CD4-positive, alpha-beta T cell (primary cell): ENCODE measurements around the gene MBNL2. TPM values are rescaled to one million over a fixed set of nuclear protein-coding genes. Genes with fewer than 3 reads are reported as not detected.
A peak's percentile ranks its signal among the peaks of the same experiment; 100 is the strongest.

Experiments
- ATAC-seq: fragments of 200-7000 bp; cut with Tn5 transposase; one replicate; pipeline ENCODE4 v1.10.0; 2022; ENCODE audit warnings: mild to moderate bottlenecking; ENCODE audit not compliant: poor library complexity
- CTCF ChIA-PET: fragments of 350-600 bp; sonication (Branson Sonifier 250); formaldehyde crosslinking; loops from one replicate; lab custom pipeline; 2021; ENCODE audit warnings: antibody characterized with exemption, inconsistent platforms; lab: Charles Lee
- POLR2A ChIA-PET: fragments of 350-600 bp; sonication (Branson Sonifier 250); formaldehyde crosslinking; loops from one replicate; lab custom pipeline; 2021; ENCODE audit warnings: antibody characterized with exemption, inconsistent platforms; lab: Charles Lee
- DNase-seq, 14 experiments: peaks; one replicate each; pipeline ENCODE4 v3.0.0-alpha.2; 2013 to 2020; ENCODE audit warnings: mixed read lengths in 2 of 14
- H3K27ac ChIP-seq, 2 donors: one replicate each; pipeline versions ENCODE4 v1.5.1 to v1.7.0; 2013; ENCODE audit warnings: low read length in 2 of 2, low read depth in 1 of 2, mild to moderate bottlenecking in 1 of 2
- H3K27me3 ChIP-seq, 2 experiments: 1 replicate in 1 of 2; 2 replicates in 1 of 2; pipeline versions ENCODE4 v1.6.1 to v1.7.0; 2013; ENCODE audit warnings: low read length in 2 of 2, control low read depth in 1 of 2, mild to moderate bottlenecking in 1 of 2, moderate library complexity in 1 of 2; ENCODE audit not compliant: insufficient read depth in 2 of 2, control insufficient read depth in 1 of 2
- H3K36me3 ChIP-seq: one replicate; pipeline ENCODE4 v1.6.1; 2013; ENCODE audit warnings: low read length, control low read depth; ENCODE audit not compliant: insufficient read depth
- H3K4me1 ChIP-seq: one replicate; pipeline ENCODE4 v1.6.1; 2013; ENCODE audit warnings: low read length, control low read depth; ENCODE audit not compliant: insufficient read depth
- H3K4me3 ChIP-seq: one replicate; pipeline ENCODE4 v1.5.1; 2013; ENCODE audit warnings: mild to moderate bottlenecking, low read length, moderate library complexity
- H3K9me3 ChIP-seq, 2 experiments: 1 replicate in 1 of 2; 2 replicates in 1 of 2; pipeline versions ENCODE4 v1.6.1 to v1.7.0; 2013; ENCODE audit warnings: low read length in 2 of 2, mild to moderate bottlenecking in 2 of 2, control low read depth in 1 of 2, moderate library complexity in 1 of 2; ENCODE audit not compliant: control insufficient read depth in 1 of 2, insufficient read depth in 1 of 2
- H3K27ac Mint-ChIP-seq: one replicate; pipeline ENCODE4 v1.8.0; 2020; ENCODE audit warnings: mixed read lengths
- H3K27me3 Mint-ChIP-seq: one replicate; pipeline ENCODE4 v1.8.0; 2021; ENCODE audit warnings: mixed read lengths
- H3K36me3 Mint-ChIP-seq: one replicate; pipeline ENCODE4 v1.8.0; 2021; ENCODE audit warnings: low read depth, mixed read lengths
- H3K4me1 Mint-ChIP-seq: one replicate; pipeline ENCODE4 v1.8.0; 2021; ENCODE audit warnings: low read depth, mixed read lengths
- H3K4me3 Mint-ChIP-seq: one replicate; pipeline ENCODE4 v1.8.0; 2020; ENCODE audit warnings: mild to moderate bottlenecking, mixed read lengths
- H3K9me3 Mint-ChIP-seq: one replicate; pipeline ENCODE4 v1.8.0; 2020; ENCODE audit warnings: mixed read lengths
- CTCF ChIP-seq: fragments of 200-600 bp; IDR thresholded peaks from one replicate; pipeline ENCODE4 v1.8.0; 2022; ENCODE audit warnings: antibody characterized with exemption, mild to moderate bottlenecking
- intact Hi-C, 2 experiments: fragments of 100-400 bp; cut with DNase I in 1 of 2; cut with micrococcal nuclease in 1 of 2; formaldehyde crosslinking; loops; one replicate each; pipeline versions ENCODE4 v1.15.1 to v1.9.0; 2023 to 2025; cut with DNase I, micrococcal nuclease
- total RNA-seq, 174 experiments: library from RNA in 2 of 174; stranded (reverse) in 2 of 174; gene quantifications; one replicate each; pipeline ENCODE4 v1.2.3 and lab custom pipeline; 2021 to 2026

The MBNL2 gene
- total RNA-seq, 2 experiments from 2014 or later: 35.9 to 36.0 TPM

GRCh38 chr13:97317933-97318332 lies 95.8 kb downstream of the MBNL2 start:
- no peak for TF ChIP-seq CTCF
- H3K36me3 Mint-ChIP-seq: peaks cover 13% of the 10 kb centered on the region
- H3K4me3 Mint-ChIP-seq: no peak overlapping the region
- ATAC-seq: no peak
- peaks cover 37% of the 10 kb centered on the region for H3K4me1 Mint-ChIP-seq
- intact Hi-C loops: no loop called here
- Histone ChIP-seq H3K4me1 (peaks cover 3% of the 10 kb centered on the region), H3K27me3 (no peaks in the 10 kb centered on the region), H3K36me3 (peaks cover 3% of the 10 kb centered on the region), H3K27ac (no peak overlapping the region), H3K9me3 (no peaks in the 10 kb centered on the region), H3K4me3 (no peak overlapping the region)
- CTCF ChIA-PET: no interaction called here
- H3K9me3 Mint-ChIP-seq: no peaks in the 10 kb centered on the region
- no peak for DNase-seq
- H3K27ac Mint-ChIP-seq: peak overlapping the region; percentile 10
- POLR2A ChIA-PET: no interaction called here
- no peaks in the 10 kb centered on the region for H3K27me3 Mint-ChIP-seq

- ChIA-PET POLR2A (no interaction called here), CTCF (interaction anchor here (0.9 kb wide), 1 partner anchor 158 kb away, joined by 3 read pairs; no protein-coding TSS in a partner anchor)
- no peaks in the 10 kb centered on the region for H3K9me3 Mint-ChIP-seq
- H3K4me1 Mint-ChIP-seq: peaks cover 37% of the 10 kb centered on the region
- ATAC-seq (no peak), DNase-seq (no peak)
- Histone ChIP-seq H3K4me3 (no peak overlapping the region), H3K36me3 (peaks cover 3% of the 10 kb centered on the region), H3K4me1 (peaks cover 1% of the 10 kb centered on the region), H3K27me3 (no peaks in the 10 kb centered on the region), H3K9me3 (no peaks in the 10 kb centered on the region), H3K27ac (no peak overlapping the region)
- no peaks in the 10 kb centered on the region for H3K27me3 Mint-ChIP-seq
- intact Hi-C loops: no loop called here
- no peak overlapping the region for H3K4me3 Mint-ChIP-seq
- no peak overlapping the region for H3K27ac Mint-ChIP-seq
- TF ChIP-seq CTCF: no peak
- peaks cover 13% of the 10 kb centered on the region for H3K36me3 Mint-ChIP-seq
Measured at GRCh38 chr13:97318532-97318931, 96.4 kb downstream of the MBNL2 start.

- Mint-ChIP-seq H3K4me3 (no peak overlapping the region), H3K4me1 (peaks cover 37% of the 10 kb centered on the region), H3K27me3 (no peaks in the 10 kb centered on the region), H3K27ac (no peak overlapping the region), H3K36me3 (peaks cover 10% of the 10 kb centered on the region), H3K9me3 (no peaks in the 10 kb centered on the region)
- ATAC-seq (no peak), DNase-seq (no peak)
- Histone ChIP-seq H3K4me3 (no peak overlapping the region), H3K27me3 (no peaks in the 10 kb centered on the region), H3K27ac (no peak overlapping the region), H3K9me3 (no peaks in the 10 kb centered on the region), H3K4me1 (no peaks in the 10 kb centered on the region), H3K36me3 (peaks cover 3% of the 10 kb centered on the region)
- POLR2A ChIA-PET: no interaction called here
- intact Hi-C loops: no loop called here
- CTCF ChIA-PET: interaction anchor here (0.9 kb wide), 1 partner anchor 158 kb away, joined by 3 read pairs; no protein-coding TSS in a partner anchor
- no peak for TF ChIP-seq CTCF
Measured at GRCh38 chr13:97319113-97319720, 97.1 kb downstream of the MBNL2 start.
